ENCODE data around the gene ATP6V0B.
A peak's percentile ranks its signal among the peaks of the same experiment; 100 is the strongest.

ATP6V0B gene

GRCh38 chr1:43993206-43993914 lies 18.6 kb downstream of the ATP6V0B start:
- no peak for TF ChIP-seq CTCF (conservative IDR thresholded peaks at IDR 0.05; ENCODE audit: low read depth, low read length)
- no peak for DNase-seq (ENCODE audit: low read depth)
- no peak overlapping the region for H3K4me3 ChIP-seq (ENCODE audit: low read length)

- no peak overlapping the region for H3K4me3 ChIP-seq (ENCODE audit: low read length)
- DNase-seq (ENCODE audit: low read depth), result no peak
- no peak for TF ChIP-seq CTCF (conservative IDR thresholded peaks at IDR 0.05; ENCODE audit: low read depth, low read length)
Observed at GRCh38 chr1:43994071-43994470, 19.3 kb downstream of the ATP6V0B start.

- DNase-seq (ENCODE audit: low read depth), result no peak
- peak; percentile 46 for TF ChIP-seq CTCF (conservative IDR thresholded peaks at IDR 0.05; ENCODE audit: low read depth, low read length)
- no peak overlapping the region for H3K4me3 ChIP-seq (ENCODE audit: low read length)
Observed at GRCh38 chr1:43994794-43995790, 20.3 kb downstream of the ATP6V0B start.

- no peak for TF ChIP-seq CTCF (conservative IDR thresholded peaks at IDR 0.05; ENCODE audit: low read depth, low read length)
- no peak for DNase-seq (ENCODE audit: low read depth)
Observed at GRCh38 chr1:43995984-43996732, 21.4 kb downstream of the ATP6V0B start.

GRCh38 chr1:43996733-43997115 lies 22.0 kb downstream of the ATP6V0B start:
- DNase-seq (ENCODE audit: low read depth), result no peak
- H3K4me3 ChIP-seq (ENCODE audit: low read length), result no peak overlapping the region
- no peak for TF ChIP-seq CTCF (conservative IDR thresholded peaks at IDR 0.05; ENCODE audit: low read depth, low read length)

More at GRCh38 chr1:43995984-43996732, 21.4 kb downstream of the ATP6V0B start:
- H3K4me3 ChIP-seq (ENCODE audit: low read length), result no peak overlapping the region

- H3K4me3 ChIP-seq (ENCODE audit: low read length), result no peak overlapping the region
- TF ChIP-seq CTCF (conservative IDR thresholded peaks at IDR 0.05; ENCODE audit: low read depth, low read length), result no peak
- no peak for DNase-seq (ENCODE audit: low read depth)
Observed at GRCh38 chr1:43997295-43997999, 22.7 kb downstream of the ATP6V0B start.
